Measurements from ENCODE around the gene MPRIP.
"Not testable (repeated sequence)": the region's sequence is repeated elsewhere in the genome, so short reads cannot be mapped to it uniquely, and the experiment has no call there.

MPRIP gene

GRCh38 chr17:17042384-17042736 is at the start of gene MPRIP:
Gene MPRIP, plus strand, starts transcription at chr17:17042457. Its CDS starts 392 bp downstream, at chr17:17042849.
- DNase-seq, result no peak
- in situ Hi-C loops (cut with MboI; ENCODE audit: low pct_unique_long_range_greater_than_20kb, low sequenced_read_pairs), result no loop called here

DNA sequence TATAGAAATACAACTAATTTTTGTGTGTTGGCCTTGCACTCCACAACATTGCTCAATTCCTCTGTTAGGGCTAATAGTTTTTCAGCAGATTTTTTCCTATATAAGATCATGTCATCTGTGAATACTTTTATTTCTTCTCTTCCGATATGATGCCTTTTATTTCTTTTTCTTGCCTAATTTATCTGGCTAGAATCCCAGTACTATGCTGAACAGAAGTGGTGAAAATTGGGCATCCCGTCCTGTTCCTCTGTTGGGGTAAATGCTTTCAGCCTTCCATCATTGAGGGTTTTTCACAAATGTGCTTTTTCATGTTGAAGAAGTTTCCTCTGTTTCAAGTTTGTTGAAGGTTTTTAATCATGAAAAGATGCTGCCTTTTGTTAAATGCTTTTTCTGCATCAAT is 47.6 kb upstream of the MPRIP start:
- in situ Hi-C loops (cut with MboI; ENCODE audit: low pct_unique_long_range_greater_than_20kb, low sequenced_read_pairs), result no loop called here
- no peak for DNase-seq

GRCh38 chr17:16995930-16996329 is 46.3 kb upstream of the MPRIP start:
- DNase-seq, result no peak
- in situ Hi-C loops (cut with MboI; ENCODE audit: low pct_unique_long_range_greater_than_20kb, low sequenced_read_pairs), result no loop called here

- DNase-seq; in situ Hi-C loops (cut with MboI; ENCODE audit: low pct_unique_long_range_greater_than_20kb, low sequenced_read_pairs): not testable (repeated sequence)
Measured at GRCh38 chr17:16996726-16997125, 45.5 kb upstream of the MPRIP start.

DNA sequence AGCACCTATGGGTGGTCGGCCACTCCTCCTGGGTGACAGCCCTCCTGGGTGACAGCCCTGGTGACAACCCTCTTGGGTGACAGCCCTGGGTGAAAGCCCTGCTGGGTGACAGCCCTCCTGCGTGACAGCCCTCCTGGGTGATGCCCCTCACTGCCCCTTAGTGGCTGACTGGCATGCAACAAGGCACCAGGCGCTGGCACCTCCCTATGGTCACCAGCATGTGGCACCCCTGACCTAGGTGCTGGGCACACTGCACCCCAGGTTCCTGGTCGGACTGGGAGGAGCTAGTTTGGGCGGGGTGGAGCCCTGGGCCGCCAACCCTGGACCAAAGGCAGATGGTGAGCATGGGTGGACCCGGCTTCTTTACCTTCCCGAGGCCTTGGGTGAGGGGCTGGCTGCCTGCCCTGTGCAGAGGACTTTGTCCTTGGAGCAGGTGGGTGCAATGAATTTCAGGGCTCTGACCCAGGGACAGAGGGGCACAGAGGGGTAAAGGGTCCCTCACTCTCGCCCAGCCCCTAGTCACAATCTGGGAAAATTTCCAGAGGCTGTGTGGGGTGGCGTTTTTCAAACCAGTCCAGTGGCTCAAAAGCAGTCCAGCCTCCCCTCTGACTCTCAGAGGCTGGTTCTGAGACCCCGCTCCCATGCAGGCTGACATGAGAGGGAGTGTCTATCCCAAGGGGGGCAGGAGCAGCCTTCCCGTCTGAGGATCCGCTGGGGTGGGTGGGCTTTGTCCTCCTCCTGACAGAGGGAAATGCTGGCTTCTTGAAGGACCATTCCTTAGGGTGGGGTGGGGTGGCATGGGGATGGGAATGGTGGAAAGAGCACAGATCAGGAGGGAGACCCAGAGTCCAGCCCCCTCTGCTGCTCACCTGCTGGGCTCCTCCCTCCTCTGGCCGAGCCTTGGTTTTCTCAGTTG is 44.5 kb upstream of the MPRIP start:
- DNase-seq, result no peak
- in situ Hi-C loops (cut with MboI; ENCODE audit: low pct_unique_long_range_greater_than_20kb, low sequenced_read_pairs), result no loop called here

DNA sequence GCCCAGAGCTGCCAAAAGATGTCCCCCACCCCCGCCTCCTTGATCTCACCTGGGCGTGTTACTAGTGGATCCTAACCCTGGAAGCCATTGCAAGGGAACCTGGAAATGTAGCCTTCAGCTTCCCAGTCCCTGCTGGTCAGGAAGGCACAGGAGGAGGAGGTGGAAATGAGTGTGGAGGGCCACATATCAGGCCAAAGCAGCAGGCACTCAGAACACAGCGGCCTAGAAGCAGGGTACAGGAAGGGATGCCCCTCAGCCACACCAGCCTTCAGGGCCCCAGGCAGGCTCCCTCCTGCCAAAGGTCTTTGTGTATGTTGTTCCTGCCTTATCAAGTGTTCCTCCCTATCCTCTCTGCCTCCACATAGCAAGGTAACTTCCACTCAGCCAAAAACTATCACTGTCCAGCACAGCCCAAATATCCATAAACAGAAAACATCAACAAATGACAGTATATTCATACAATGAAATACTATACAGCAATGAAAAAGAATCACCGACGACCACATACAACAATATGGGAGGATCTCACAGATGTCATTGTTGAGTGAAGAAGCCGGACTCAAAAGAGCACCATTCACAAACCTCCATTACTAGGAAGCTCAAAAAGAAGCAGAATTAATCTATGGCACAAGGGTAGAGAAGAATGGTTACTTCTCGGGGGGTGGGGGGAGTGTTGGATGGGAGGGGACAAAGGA is 42.2 kb upstream of the MPRIP start:
- DNase-seq, result no peak
- in situ Hi-C loops (cut with MboI; ENCODE audit: low pct_unique_long_range_greater_than_20kb, low sequenced_read_pairs), result loop anchor here (25.0 kb wide), 1 partner anchor 312 kb away; the partner anchor contains the start of gene NT5M

- no peak for DNase-seq
- in situ Hi-C loops (cut with MboI; ENCODE audit: low pct_unique_long_range_greater_than_20kb, low sequenced_read_pairs), result loop anchor here (25.0 kb wide), 1 partner anchor 311 kb away; the partner anchor contains the start of gene NT5M
Measured at GRCh38 chr17:17001076-17001777, 41.0 kb upstream of the MPRIP start.

DNA sequence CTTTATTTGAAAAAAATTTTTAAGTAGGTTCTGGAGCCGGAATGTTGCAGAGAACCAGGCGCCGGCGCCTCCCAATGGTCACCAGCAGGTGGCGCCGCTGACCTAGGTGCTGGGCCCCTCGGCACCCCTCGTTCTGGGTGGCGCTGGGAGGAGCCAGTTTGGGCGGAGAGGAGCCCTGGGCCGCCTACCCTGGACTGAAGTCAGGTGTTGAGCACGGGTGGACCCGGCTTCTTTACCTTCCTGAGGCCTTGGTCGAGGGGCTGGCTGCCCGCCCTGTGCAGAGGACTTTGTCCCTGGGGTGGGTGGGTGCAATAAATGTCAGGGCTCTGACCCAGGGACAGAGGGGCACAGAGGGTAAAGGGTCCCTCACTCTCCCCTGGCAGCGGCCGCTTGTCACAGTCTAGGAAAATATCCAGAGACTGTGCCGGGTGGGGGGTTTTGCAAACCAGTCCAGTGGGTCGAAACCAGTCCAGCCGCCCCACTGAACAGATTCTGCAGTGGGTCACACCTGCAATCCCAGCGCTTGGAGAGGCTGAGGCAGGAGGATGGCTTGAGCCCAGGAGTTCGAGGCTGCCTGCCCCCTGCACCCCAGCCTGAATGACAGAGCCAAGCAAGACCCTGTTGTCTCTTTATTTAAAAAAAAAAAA is 40.3 kb upstream of the MPRIP start:
- DNase-seq, result peak; percentile 75
- in situ Hi-C loops (cut with MboI; ENCODE audit: low pct_unique_long_range_greater_than_20kb, low sequenced_read_pairs), result loop anchor here (25.0 kb wide), 1 partner anchor 310 kb away; the partner anchor contains the start of gene NT5M

GRCh38 chr17:17002731-17003715 is 39.2 kb upstream of the MPRIP start:
- not testable (repeated sequence) for DNase-seq
- in situ Hi-C loops (cut with MboI; ENCODE audit: low pct_unique_long_range_greater_than_20kb, low sequenced_read_pairs), result loop anchor here (25.0 kb wide), 1 partner anchor 309 kb away; the partner anchor contains the start of gene NT5M

- in situ Hi-C loops (cut with MboI; ENCODE audit: low pct_unique_long_range_greater_than_20kb, low sequenced_read_pairs), result loop anchor here (25.0 kb wide), 1 partner anchor 308 kb away; the partner anchor contains the start of gene NT5M
- no peak for DNase-seq
Measured at GRCh38 chr17:17004251-17004996, 37.8 kb upstream of the MPRIP start.

- in situ Hi-C loops (cut with MboI; ENCODE audit: low pct_unique_long_range_greater_than_20kb, low sequenced_read_pairs), result loop anchor here (25.0 kb wide), 1 partner anchor 307 kb away; the partner anchor contains the start of gene NT5M
- DNase-seq, result not testable (repeated sequence)
Measured at GRCh38 chr17:17004997-17005614, 37.2 kb upstream of the MPRIP start.

DNA sequence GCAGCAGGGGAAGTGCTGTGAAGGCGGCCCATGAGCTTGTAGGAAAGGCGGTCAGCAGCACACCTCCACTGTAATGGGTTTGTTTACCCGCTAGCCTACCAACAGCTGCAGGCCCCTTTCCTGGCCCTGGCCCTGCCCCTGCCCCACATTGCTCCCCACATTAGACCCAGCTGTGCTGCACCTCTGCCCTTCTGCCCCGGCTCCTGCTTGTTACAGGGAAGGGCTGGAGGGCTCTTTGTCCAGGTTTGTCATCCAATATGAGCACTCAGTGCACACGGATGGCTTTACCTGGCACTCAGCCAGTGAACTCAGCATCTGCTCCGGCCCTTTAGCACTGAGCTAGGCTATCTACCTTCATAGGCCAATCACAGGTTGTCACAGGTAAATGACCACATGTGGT is 34.4 kb upstream of the MPRIP start:
- in situ Hi-C loops (cut with MboI; ENCODE audit: low pct_unique_long_range_greater_than_20kb, low sequenced_read_pairs), result loop anchor here (25.0 kb wide), 1 partner anchor 304 kb away; the partner anchor contains the start of gene NT5M
- DNase-seq, result not testable (repeated sequence)

DNA sequence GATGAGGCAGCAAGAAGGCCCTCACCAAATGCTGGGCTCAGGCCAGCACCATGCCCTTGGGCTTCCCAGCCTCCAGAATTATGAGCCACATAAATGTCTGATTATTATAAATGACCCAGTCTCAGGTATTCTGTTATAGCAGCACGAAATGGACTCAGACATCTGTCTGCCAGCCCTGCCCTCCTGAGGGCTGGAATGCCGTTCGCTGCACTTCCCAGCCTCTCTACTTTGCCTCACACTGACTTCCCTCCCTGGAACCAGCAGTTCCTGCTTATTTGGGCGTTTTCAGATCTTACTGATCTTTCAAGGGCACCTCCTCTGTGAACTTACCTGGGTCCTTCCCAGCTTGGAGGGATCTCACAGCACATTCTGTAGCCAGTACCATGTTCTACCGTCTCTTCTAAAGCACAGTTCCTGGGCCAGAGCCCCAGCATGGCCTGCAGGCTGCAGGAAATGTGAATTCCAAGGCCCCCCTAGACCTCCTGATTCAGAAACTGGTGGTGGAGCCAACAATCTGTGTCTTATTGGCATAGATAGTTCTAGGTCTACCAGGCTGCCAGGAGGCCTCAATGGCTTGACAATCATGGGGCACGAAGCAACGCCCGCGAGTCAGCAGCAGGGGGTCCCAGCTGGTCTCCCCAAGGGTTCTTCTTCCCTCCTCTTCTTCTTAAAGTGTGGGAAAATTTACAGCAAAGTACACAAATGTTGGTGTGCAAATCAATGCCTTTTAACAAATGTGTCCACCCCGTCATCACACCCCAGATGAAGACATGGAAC is 33.4 kb upstream of the MPRIP start:
- in situ Hi-C loops (cut with MboI; ENCODE audit: low pct_unique_long_range_greater_than_20kb, low sequenced_read_pairs), result loop anchor here (25.0 kb wide), 1 partner anchor 303 kb away; the partner anchor contains the start of gene NT5M
- not testable (repeated sequence) for DNase-seq

- in situ Hi-C loops (cut with MboI; ENCODE audit: low pct_unique_long_range_greater_than_20kb, low sequenced_read_pairs), result loop anchor here (25.0 kb wide), 1 partner anchor 302 kb away; the partner anchor contains the start of gene NT5M
- DNase-seq, result not testable (repeated sequence)
Measured at GRCh38 chr17:17009972-17010371, 32.3 kb upstream of the MPRIP start.

DNA sequence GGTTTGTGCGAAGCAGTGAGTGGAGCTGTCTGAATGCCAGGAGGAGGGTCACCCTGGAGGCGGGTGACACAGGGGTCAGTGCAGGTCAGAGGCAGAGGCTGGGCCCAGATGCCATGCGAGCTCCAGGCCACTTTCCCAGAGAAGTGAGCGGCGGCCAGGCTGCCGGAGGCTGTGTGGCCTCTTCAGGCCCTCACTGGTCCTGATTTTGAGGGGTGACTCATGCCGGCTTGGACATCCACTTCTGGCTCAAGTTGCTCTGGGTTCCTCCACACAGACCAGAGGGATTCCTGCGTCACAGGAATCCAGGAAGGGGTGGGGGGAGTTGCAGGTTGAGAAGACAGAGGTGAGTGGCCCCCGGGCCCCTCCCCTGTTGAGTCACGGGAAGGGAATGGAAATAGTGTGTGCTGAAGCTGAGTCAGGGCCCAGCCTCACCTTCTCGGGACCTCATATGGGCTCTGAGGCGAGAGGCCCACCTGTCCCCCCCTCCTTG is 31.7 kb upstream of the MPRIP start:
- in situ Hi-C loops (cut with MboI; ENCODE audit: low pct_unique_long_range_greater_than_20kb, low sequenced_read_pairs), result loop anchor here (25.0 kb wide), 1 partner anchor 302 kb away; the partner anchor contains the start of gene NT5M
- DNase-seq, result not testable (repeated sequence)

Measured in KBM-7 (cell line).